Glomerular visceral epithelial cell (primary cell): ENCODE measurements around the gene LRMDA.

Experiments
- DNase-seq: peaks from one replicate; pipeline ENCODE4 v3.0.0-alpha.2; 2016; ENCODE audit errors: extremely low spot score

LRMDA gene

DNA sequence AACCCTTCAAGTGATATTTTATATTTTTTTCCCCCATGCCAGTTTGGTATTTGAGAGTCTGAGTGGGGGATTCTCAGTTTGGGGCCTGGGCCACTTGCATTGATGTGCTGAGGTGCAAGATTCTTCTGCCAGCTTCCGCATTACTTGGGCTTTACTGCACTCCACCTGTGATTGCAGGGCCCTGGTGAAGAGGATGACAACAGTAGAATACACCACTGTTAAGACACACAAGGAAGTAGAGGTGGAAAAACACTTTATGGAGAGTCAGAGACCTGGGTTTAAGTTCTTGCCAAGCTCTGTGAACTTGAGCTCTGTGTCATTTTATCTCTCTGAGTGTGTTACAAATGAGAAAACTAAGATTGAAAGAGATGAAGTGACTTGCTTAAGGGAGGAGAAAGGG is 209.4 kb downstream of the LRMDA start:
- no peak for DNase-seq

DNA sequence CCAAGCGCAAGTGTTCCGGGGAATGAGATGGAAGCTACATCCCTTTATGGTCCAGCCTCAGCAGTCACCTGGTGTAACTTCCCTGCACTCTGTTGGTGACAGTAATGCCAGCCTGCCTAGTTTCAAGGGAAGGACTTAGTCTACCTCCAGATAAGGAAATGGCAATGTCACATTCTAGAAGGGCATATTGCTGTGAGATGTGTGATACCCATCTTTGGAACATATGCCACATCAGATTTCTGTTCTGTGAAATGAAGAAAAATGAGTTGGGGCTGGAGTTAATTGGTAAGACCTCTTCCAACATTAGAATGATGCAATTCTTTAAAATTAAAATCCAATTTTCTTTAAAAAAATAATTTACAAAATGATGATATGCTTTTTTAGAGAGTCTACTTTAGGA is 212.0 kb downstream of the LRMDA start:
- no peak for DNase-seq

DNA sequence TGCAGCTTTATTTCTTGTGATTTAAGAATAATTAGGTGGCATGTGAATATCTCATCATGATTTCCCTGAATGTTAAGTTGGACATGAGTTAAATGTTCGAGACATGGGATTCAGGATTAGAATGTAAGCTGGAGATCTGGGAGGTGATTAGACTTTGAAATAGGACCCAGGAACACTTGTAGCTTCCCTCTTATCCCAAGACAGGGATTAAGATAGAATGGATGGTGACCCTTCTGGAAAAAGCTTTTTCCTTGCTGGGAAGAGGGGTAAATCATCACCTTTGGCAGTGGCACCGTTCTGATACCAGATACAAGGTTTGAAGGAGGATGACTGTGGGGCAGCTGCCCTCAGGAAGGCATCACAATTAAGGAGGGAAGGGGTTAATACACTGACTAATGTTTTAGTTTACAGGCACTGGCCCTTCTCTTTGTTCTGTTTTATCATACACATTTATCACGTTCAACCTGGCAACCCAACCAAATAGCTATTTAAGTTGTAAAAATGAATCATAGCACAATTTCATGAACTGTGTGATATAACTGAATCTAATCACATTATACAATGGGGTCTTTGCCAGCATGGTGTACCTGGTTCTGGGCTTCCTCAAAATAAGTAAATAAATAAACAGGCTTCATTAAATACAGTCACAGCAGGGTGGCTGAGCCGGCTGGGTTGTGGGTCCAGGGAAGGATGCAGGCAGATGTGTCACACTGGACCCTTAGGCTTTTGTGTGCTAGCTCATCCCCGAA is 212.7 kb downstream of the LRMDA start:
- DNase-seq: no peak

DNA sequence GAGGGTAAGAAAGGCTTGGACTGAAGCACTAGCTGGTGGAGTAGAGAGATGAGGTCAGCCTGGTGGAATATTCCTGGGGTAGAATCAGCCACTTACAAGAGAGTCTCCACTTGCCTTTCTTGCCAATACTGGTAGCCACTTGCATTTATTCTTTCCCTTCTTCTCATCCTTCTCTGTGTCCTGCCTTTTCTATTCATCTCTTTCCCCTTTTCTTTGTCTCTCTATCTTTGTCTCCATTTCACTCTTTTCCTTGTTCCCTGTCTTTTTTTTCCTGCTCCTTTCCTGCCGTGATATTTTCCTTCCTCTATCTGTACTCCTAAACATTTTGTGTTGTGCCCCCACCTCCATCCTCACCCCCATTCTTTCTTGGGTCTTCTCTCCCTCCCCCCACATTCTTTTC is 214.3 kb downstream of the LRMDA start:
- DNase-seq: no peak

DNA sequence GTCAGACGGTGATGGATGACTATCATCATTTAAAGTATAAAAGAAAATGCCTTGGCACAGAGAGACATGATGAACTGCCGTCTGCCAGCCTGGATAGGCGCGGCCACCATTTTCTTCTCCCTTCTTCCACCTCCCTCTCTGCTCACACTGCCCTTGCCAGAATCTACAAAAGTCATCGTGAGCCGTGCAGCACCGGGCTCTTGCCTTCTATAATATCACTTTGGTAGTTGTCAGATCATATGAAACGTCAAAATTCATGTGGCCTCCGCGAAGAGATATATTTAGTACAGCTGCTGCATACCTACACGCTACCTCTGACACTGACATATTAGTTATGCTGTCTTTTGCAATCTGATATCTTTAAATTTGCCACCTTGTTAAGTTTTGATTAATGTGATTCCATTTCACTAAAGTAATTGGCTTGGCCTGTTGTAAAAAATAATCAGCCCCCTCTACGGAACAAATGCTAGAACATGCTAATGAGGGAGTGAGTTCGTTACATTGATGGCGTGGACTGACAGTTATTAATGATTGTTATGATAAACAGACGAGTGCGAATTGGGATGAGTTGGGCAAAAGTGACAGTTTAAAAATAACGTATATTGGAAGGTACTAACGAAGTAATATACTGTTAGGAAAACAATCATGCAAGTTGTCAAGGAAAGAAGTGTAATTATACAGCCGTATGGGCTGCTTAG is 214.9 kb downstream of the LRMDA start:
- DNase-seq: no peak

DNA sequence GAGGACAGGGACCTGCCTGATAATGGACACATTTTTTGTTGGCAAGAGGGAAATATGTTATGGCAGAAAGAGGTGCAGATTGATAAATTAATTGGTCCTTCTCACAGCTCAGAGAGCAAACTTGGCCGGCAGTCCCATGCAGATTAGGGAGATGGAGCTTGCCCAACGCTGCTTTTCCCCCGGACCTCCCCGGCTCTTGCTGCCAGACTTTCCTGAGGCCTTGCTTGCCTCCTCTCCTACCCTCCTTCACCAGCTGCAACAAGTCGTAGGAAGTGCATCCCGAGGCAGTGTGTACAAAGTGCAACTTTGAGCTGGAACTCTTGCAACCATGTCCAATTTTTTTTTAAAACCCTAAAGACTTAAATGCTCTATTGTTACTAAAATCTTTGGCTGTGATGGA is 215.5 kb downstream of the LRMDA start:
- DNase-seq: no peak

DNA sequence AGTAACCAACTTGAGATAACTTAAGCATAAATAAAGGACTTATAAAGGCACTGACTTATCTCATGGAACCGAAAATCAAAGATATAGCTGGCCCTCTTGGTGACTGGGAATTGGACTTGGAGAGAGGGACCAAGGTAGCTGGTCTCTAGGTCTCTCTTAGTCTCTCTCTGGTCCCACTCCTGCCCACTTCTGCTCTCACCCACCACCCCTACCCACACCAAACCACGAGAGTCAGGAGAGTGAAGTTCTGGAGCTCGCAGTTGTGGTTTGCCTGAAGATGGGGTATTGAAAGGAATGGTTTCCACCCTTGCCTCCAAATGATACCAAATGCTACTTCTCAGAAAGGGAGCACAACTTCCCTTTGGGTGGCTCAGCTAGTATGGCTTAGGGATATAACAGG is 216.3 kb downstream of the LRMDA start:
- DNase-seq: no peak

DNA sequence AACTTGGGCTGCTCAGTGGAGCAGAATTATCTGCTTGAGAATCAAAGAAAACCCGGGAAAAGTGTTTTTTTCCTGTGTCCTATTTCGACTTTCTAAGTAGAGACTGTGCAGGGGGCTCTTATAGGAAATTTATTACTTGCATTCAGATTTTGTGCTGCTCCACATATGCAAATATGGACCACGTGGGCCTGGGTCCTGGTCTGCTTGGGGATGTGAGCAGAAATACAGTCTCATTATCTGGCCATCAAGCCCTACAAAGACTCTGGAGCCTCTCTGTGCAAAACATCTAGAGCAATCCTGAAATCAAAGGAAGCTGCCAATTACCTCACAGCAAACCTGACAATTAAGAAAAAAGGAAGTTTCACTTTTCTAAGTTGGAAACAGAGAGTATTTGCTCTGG is 216.9 kb downstream of the LRMDA start:
- no peak for DNase-seq

DNA sequence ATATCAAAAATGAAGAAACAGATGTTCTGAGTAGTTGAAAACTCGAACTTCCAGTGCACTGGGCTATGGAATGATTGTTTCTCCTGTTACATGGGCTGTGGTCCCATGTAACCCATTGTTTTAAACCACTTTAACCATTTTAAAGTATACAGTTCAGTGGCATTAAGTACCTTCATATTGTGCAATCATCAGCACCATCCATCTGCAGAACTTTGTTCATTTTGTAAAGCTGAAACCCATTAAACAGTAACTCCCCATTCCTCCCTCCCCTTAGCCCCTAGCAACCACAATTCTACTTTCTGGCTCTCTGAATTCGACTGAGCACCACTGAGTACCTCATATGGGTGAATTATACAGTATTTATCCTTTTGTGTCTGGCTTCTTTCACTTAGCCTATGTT is 217.4 kb downstream of the LRMDA start:
- peak; percentile 5 for DNase-seq

DNA sequence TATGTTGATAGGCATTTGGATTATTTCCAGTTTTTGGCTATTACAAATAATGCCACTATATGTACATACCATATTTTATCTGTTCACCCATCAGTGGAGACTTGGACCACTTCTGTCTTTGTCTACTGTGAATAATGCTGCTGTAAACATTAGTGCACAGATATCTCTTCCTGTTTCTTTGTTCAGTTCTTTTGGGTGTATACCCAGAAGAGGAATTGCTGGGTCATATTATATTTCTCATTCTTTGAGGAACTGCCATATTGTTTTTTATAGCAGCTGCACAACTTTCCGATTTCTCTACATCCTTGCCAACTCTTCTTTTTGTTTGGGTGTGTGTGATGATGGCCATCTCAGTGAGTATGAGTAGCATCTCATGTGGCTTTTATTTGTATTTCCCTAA is 218.0 kb downstream of the LRMDA start:
- no peak for DNase-seq

DNA sequence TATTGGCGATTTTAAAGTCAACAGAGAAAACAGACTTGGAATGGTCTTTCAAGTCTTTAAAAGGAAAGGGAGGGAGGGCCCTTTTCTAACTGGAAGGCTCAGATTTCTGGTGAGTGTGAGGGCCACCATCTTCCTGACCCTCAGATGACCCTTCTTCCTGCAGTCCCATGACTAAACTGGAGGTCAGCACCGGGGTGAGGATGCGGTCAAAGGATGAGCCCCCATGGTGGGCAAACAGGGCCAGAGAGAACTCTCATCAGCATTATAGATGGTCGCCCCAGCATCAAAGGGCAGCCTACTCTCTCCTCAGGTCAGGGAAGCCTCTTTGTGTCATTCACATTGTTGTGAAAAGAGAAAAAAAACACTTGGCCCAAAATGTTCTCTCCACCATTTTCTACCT is 219.2 kb downstream of the LRMDA start:
- no peak for DNase-seq

DNA sequence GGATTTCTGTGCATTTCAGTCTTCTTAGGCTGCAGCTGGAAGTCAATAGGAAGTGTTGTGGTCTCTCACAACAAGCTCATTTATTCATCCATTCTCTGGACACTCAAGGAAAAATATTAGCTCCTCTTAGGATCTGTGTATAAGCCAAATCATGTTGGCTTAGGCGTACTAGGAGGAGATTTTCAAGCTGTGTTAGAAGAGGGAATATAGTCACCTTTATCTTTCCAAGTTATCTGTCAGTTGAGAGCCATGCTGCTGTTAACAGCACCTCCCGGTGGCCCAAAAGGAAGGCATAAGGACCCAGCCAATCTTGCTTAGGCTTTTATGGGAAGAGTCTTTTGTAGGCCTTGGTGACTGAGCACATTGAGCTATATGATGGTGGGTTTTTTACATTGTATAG is 220.0 kb downstream of the LRMDA start:
- DNase-seq: peak; percentile 9

DNA sequence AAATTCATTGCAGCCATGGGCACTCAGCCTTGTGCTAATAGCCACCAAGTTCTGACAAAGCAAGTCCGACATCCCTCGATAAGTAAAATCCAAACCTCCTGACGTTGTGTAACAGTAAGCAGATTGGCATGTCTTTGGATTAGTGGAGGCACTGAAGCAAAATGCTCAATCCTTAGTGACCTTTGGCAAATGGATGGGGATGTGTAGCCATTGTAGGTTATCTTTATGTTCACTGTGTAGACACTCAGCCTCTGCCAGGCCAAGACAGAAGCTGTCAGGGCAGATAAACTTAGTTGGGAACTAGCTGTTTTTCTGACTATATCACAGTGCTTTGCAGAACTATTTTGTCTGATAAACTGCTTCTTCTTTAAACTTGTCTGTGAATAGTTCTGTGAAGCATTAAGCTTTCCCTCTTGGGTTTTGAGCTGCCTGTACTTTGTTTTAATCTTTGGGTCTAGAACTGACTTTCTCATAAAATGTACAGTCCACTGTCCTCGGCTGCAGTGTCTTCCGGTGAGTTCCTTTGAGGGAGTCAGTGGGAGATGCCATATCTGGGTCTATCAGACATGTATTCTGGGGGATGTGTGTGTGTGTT is 220.8 kb downstream of the LRMDA start:
- peak; percentile 20 for DNase-seq

DNA sequence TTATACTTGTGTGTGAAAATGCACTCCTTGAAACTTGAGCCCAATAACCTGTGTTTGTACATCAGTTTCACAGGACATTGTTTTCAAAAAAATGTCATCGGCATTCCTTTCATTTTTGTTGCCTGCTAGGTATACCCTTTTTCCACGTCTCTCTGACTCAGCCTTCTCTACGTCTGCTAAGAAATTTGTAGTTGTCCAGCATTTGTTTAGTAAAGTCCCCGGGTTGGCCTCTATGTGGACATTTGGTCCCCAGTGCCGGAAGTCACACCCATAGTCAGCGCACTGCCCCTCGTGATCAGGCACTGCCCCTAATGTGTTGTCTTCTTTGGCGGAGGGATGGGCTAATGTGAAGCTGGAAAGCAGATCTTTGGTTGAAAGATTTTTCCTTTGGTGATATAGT is 222.3 kb downstream of the LRMDA start:
- DNase-seq: no peak

DNA sequence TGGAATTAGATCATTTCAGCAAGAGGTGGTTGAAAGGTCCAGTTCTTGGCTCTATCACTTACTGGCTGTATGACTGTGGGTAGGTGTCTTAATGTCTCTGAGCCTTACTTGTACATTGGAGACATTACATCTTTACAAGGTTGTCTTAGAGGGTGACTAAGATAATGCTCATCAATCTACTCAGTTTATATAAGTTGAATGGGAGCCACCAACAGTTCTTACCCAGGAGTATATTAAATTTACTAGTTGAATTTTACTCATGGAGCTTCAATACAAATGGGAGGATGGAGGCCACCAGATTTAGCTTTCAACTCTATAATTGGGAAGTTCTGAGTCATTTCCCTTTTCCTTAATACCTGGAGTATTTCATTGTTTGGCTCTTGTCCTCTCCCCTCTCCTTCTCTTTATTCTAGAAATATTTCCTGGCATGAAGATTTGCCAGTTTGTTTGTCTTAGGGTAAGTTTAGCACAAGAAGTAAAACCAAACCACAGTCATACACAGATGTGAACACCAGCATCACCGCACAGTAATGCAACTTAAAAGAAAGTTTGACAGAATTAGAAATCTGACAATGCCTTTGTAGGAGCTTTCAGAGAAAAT is 222.8 kb downstream of the LRMDA start:
- no peak for DNase-seq

DNA sequence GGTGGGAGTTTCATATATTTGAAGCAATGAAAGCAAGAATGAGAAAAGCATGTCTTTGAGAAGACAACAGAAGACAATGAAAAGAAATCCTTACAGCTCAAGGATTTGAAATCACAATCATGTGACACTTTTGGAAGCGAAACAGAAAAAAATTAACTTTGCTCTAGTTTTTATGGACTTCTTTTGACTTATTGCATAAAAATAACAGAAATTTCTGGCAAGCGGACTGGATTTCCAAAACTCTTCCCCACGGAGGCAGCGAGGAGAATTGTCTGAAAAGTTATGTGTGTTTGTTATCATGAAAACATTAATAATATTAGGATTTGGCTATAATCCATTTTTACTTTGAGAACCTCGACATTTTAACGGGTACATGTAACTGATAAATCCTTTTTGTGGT is 223.3 kb downstream of the LRMDA start:
- DNase-seq: no peak

DNA sequence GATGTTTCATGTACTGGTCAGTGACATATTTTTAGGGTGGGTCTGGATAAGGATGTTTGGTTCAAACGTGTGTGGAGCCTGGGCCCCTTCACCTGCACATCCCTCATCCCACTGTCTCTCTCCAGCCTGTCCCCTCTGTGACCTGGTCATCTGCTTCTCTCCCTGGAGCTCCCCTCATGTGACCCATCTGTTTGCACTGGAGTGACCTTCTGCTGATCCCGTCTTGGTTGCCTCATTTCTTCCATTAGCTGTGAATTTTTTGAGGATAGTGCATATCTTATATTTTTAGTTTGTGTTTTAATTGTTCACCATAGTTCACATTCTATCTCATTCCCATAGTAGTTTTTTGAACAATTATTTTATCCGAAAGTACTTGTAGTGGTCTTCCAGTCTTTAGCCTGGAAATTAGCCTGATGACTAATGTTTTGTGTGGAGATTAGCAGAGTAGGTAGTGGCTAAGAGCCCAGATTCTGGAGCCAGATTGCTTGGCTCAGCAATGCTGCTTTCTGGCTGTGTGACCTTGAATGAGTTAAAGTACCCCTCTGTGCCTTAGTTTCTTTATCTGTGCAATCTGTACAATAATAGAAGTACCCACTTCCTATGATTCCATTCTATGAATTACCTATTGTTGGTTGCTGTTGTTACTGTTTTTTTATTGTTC is 224.5 kb downstream of the LRMDA start:
- no peak for DNase-seq

DNA sequence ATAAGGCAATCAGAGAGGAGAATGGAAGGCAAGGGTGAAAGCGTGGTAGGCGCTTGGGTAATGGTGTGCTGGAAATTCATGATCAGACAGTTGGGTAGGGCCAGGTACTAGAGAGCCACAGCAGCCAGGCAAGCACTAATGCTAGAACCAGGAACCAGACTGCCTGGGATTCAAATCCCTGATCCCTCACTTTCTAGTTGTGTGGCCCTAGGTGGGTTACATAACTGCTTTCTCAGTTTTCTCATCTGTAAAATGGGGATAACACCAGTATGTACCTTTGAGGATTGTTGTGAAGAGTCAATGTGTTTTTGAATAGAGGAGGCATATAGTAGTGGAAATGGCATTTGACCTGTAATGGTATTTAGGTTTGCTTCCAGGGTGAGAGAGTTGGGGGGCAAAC is 225.9 kb downstream of the LRMDA start:
- no peak for DNase-seq

DNA sequence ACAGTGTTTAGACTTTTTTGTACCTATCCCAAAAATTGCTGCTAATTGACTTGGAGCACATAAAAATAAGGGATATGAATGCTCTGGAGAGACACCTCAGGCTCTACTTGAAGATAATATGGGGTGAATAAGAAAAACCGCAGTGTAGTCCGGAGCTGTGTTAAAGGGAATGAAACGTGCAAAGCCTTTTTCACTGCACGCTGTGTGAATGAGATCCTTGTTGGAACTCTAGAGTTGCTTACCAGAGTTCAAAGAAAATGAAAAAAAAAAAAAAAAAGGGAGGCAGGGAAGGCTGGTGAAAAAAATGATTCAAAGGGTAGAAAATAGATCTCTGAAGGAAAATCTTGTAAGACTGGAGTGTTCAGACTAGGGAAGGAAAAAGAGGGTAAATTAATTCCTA is 226.6 kb downstream of the LRMDA start:
- no peak for DNase-seq

DNA sequence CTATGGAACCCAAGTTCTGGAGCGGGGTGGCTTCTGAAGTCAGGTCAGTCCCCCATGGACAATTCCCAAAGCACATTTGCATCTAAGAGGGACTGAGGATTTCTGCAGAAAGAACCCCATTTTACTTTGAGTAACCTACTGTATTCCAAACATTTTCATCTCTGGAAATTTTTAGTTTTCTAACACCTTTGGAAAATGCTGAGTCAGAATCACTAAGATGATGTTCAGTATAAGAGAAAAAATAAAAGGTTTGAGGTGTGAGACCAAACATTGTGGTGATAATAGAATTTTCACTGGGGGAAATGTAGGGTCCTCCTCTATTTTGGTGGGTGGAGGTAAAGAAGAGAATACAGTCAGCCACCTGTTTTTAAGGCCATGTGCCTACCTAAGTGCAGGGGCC is 227.1 kb downstream of the LRMDA start:
- DNase-seq: no peak

DNA sequence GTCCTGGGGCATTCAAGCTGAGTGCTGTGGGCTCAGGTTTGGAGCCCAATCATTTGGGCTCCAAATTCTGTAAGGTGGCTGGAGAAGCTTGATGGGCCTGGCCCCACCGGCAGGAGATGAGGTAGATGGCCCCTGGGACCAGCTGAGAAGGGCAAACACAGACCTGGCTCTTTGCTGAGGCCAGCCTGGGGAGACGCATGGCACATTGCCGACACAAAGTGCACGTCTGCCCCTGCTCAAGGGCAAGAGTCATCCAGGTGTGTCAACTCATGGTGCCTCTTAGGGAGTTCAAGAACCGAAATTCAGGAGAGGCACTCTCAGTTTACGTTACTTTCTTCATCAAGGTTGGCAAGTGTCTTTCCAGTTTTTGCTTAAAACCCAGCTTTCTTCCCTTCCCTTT is 227.5 kb downstream of the LRMDA start:
- no peak for DNase-seq

DNA sequence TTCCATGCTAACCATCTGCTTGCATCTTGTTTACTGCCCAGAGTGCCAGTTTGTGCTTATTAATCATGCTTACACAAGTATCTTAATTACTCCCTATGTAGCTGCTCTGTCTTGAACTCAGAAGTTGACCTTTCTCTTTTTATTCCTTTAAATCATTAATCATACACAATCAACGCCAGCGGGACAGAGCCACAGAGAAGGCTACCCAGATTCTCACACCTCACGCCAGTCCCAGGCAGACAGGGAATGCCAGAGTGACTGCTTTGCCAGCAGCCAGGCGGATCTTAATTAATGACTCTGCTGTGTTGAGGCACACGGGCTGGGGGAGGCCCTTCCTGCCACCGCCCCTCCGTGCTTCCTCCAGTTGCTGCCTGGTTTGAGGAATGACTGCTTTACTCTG is 229.4 kb downstream of the LRMDA start:
- DNase-seq: peak; percentile 4
